HG03575 (cell line): ENCODE data around the gene CTNND2.

ENCODE experiments used
- ATAC-seq: cut with Tn5 transposase; IDR thresholded peaks from one replicate; pipeline ENCODE4 v1.9.1; 2021; ENCODE audit not compliant: unreplicated experiment, insufficient number of reproducible peaks, low FRiP score; ENCODE audit errors: extremely low read depth

The CTNND2 gene

GRCh38 chr5:11385251-11385900 is 518.9 kb downstream of the CTNND2 start:
- ATAC-seq, result no peak

- ATAC-seq, result no peak
Measured at GRCh38 chr5:11384441-11385250, 519.6 kb downstream of the CTNND2 start.

- ATAC-seq, result no peak
Measured at GRCh38 chr5:11383506-11384095, 520.6 kb downstream of the CTNND2 start.

- no peak for ATAC-seq
Measured at GRCh38 chr5:11378461-11378860, 525.8 kb downstream of the CTNND2 start.

GRCh38 chr5:11377896-11378295 is 526.4 kb downstream of the CTNND2 start:
- ATAC-seq, result no peak

GRCh38 chr5:11372191-11372590 is 532.1 kb downstream of the CTNND2 start:
- ATAC-seq, result no peak

- ATAC-seq, result no peak
Measured at GRCh38 chr5:11371021-11371420, 533.2 kb downstream of the CTNND2 start.

- no peak for ATAC-seq
Measured at GRCh38 chr5:11364531-11364930, 539.7 kb downstream of the CTNND2 start.

- ATAC-seq, result no peak
Measured at GRCh38 chr5:11363631-11364178, 540.5 kb downstream of the CTNND2 start.

GRCh38 chr5:11361768-11362167 is 542.5 kb downstream of the CTNND2 start:
- no peak for ATAC-seq

GRCh38 chr5:11357928-11358327 is 546.3 kb downstream of the CTNND2 start:
- no peak for ATAC-seq

GRCh38 chr5:11355491-11355890 is 548.8 kb downstream of the CTNND2 start:
- ATAC-seq, result no peak

- no peak for ATAC-seq
Measured at GRCh38 chr5:11346336-11346735, 557.9 kb downstream of the CTNND2 start.

GRCh38 chr5:11335881-11336760 is 568.1 kb downstream of the CTNND2 start:
- no peak for ATAC-seq

- no peak for ATAC-seq
Measured at GRCh38 chr5:11334404-11334803, 569.8 kb downstream of the CTNND2 start.

GRCh38 chr5:11329679-11330078 is 574.6 kb downstream of the CTNND2 start:
- ATAC-seq, result no peak

- no peak for ATAC-seq
Measured at GRCh38 chr5:11324521-11325289, 579.5 kb downstream of the CTNND2 start.

- no peak for ATAC-seq
Measured at GRCh38 chr5:11323761-11324160, 580.5 kb downstream of the CTNND2 start.
